Loucy (cell line): ENCODE measurements around the gene PRAMEF20.

Experiments
- H2AFZ ChIP-seq: fragments of 200-600 bp; sonication (generic); 2 replicates; pipeline ENCODE4 v1.6.0; 2016; ENCODE audit warnings: antibody characterized with exemption, mild to moderate bottlenecking, low read length, moderate library complexity
- H3F3A ChIP-seq: fragments of 200-600 bp; 2 replicates; pipeline ENCODE4 v1.6.0; 2016; ENCODE audit warnings: antibody characterized with exemption, low read depth, mild to moderate bottlenecking
- H3K27me3 ChIP-seq: fragments of 200-600 bp; sonication (generic); 2 replicates; pipeline ENCODE4 v1.6.1; 2014; ENCODE audit warnings: low read length, mild to moderate bottlenecking; ENCODE audit not compliant: insufficient read depth, poor library complexity, severe bottlenecking
- H3K36me3 ChIP-seq: fragments of 200-600 bp; sonication (generic); 2 replicates; pipeline ENCODE4 v1.6.1; 2016; ENCODE audit warnings: low read length; ENCODE audit not compliant: insufficient read depth
- H3K4me1 ChIP-seq: fragments of 200-600 bp; sonication (generic); 2 replicates; pipeline ENCODE4 v1.5.1; 2014; ENCODE audit warnings: low read length, mild to moderate bottlenecking; ENCODE audit not compliant: insufficient read depth, poor library complexity, severe bottlenecking
- H3K4me2 ChIP-seq: fragments of 200-600 bp; sonication (generic); 2 replicates; pipeline ENCODE4 v1.6.0; 2014; ENCODE audit warnings: antibody characterized with exemption, low read length, low read depth, mild to moderate bottlenecking; ENCODE audit not compliant: poor library complexity, severe bottlenecking
- H3K4me3 ChIP-seq: fragments of 200-600 bp; sonication (generic); 2 replicates; pipeline ENCODE4 v1.5.1; 2014; ENCODE audit warnings: low read length, mild to moderate bottlenecking, mixed read lengths; ENCODE audit not compliant: poor library complexity, severe bottlenecking
- H3K79me2 ChIP-seq: fragments of 200-600 bp; sonication (generic); 2 replicates; pipeline ENCODE4 v1.6.1; 2014; ENCODE audit warnings: low read length; ENCODE audit not compliant: insufficient read depth
- H3K9ac ChIP-seq: fragments of 200-600 bp; sonication (generic); 2 replicates; pipeline ENCODE4 v1.6.0; 2014; ENCODE audit warnings: mild to moderate bottlenecking, low read depth, low read length, moderate library complexity; ENCODE audit not compliant: poor library complexity, severe bottlenecking
- H3K9me2 ChIP-seq: fragments of 200-600 bp; sonication (generic); replicated peaks from 2 replicates; pipeline ENCODE4 v1.6.1; 2016; ENCODE audit warnings: low read depth, low read length, mixed read lengths
- H3K9me3 ChIP-seq: fragments of 200-600 bp; sonication (generic); 2 replicates; pipeline ENCODE4 v1.6.1; 2014; ENCODE audit warnings: mild to moderate bottlenecking, antibody characterized with exemption, low read length, low read depth; ENCODE audit not compliant: insufficient read depth
- H4K20me1 ChIP-seq: fragments of 200-600 bp; sonication (generic); 2 replicates; pipeline ENCODE4 v1.6.0; 2014; ENCODE audit warnings: antibody characterized with exemption, low read length, mild to moderate bottlenecking; ENCODE audit not compliant: insufficient read depth, poor library complexity, severe bottlenecking
- EZH2phosphoT487 ChIP-seq: fragments of 200-600 bp; IDR thresholded peaks from 2 replicates; pipeline ENCODE4 v1.6.1; 2018; ENCODE audit warnings: antibody characterized with exemption, mild to moderate bottlenecking, moderate library complexity, borderline replicate concordance
- TF ChIP-seq, protein P1 (sequence below): fragments of 200-600 bp; sonication (generic); conservative IDR thresholded peaks from 2 replicates; pipeline ENCODE4 v1.5.1; 2014; ENCODE audit warnings: mild to moderate bottlenecking, antibody characterized with exemption, low read length

PRAMEF20 gene

DNA sequence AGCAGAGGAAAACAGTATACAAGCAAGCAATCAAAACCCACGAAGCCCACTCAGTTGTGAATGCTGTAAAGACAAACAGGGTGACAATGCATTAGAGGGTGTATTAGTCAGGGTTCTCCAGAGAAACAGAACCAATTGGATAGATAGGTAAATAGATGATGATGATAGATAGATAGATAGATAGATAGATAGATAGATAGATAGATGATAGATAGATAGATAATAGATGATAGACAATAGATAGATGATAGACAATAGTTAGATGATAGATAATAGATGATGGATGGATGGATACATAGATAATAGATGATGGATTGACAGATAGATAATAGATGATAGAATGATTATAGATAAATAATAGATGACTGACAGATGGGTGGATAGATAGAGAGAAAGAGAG, 55.3 kb downstream of the PRAMEF20 start:
- no peaks in the 10 kb centered on the region for H3K9me3 ChIP-seq
- H3K4me2 ChIP-seq: no peak overlapping the region
- no peak for TF ChIP-seq EZH2phosphoT487
- TF ChIP-seq, protein P1, sequence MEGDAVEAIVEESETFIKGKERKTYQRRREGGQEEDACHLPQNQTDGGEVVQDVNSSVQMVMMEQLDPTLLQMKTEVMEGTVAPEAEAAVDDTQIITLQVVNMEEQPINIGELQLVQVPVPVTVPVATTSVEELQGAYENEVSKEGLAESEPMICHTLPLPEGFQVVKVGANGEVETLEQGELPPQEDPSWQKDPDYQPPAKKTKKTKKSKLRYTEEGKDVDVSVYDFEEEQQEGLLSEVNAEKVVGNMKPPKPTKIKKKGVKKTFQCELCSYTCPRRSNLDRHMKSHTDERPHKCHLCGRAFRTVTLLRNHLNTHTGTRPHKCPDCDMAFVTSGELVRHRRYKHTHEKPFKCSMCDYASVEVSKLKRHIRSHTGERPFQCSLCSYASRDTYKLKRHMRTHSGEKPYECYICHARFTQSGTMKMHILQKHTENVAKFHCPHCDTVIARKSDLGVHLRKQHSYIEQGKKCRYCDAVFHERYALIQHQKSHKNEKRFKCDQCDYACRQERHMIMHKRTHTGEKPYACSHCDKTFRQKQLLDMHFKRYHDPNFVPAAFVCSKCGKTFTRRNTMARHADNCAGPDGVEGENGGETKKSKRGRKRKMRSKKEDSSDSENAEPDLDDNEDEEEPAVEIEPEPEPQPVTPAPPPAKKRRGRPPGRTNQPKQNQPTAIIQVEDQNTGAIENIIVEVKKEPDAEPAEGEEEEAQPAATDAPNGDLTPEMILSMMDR: no peak

DNA sequence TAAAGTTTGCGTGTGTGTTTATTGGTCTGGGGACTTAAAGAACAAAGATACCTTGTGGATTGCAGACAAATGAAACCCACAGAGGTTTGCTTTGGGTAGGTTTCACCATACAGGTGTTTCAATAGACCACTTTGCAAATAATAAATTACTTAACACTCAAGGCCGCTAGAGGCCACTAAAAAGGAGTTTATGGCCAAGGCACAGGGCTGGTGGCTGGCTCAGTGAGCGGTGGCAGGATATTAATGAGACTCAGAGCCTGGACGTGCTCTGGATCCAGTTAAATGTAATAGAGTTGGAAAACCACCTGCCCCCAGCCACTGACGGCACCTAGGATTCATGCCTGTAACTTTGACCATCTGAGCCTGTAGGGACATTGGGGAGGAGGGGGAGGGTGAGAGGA, 59.1 kb downstream of the PRAMEF20 start:
- no peaks in the 10 kb centered on the region for H3F3A ChIP-seq

More for the DNA sequence above, 55.3 kb downstream of the PRAMEF20 start:
- no peaks in the 10 kb centered on the region for H3K79me2 ChIP-seq
- no peaks in the 10 kb centered on the region for H3K36me3 ChIP-seq
- H3K4me1 ChIP-seq: peaks cover 4% of the 10 kb centered on the region
- no peaks in the 10 kb centered on the region for H3K9me2 ChIP-seq
- H3F3A ChIP-seq: no peaks in the 10 kb centered on the region
- H4K20me1 ChIP-seq: no peaks in the 10 kb centered on the region
- H3K9ac ChIP-seq: no peak overlapping the region
- H3K27me3 ChIP-seq: no peaks in the 10 kb centered on the region
- H2AFZ ChIP-seq: no peak overlapping the region
- H3K4me3 ChIP-seq: no peak overlapping the region

More for the DNA sequence above, 59.1 kb downstream of the PRAMEF20 start:
- Histone ChIP-seq H4K20me1 (no peaks in the 10 kb centered on the region), H3K9ac (no peak overlapping the region), H3K4me1 (peaks cover 4% of the 10 kb centered on the region), H3K27me3 (no peaks in the 10 kb centered on the region), H3K79me2 (no peaks in the 10 kb centered on the region), H3K4me3 (no peak overlapping the region), H3K9me3 (no peaks in the 10 kb centered on the region), H3K4me2 (no peak overlapping the region), H2AFZ (peak overlapping the region; percentile 64; the same call in 1 of the 2 replicates), H3K9me2 (no peaks in the 10 kb centered on the region), H3K36me3 (no peaks in the 10 kb centered on the region)
- TF ChIP-seq EZH2phosphoT487: no peak
- TF ChIP-seq, protein P1: peak; percentile 66
